GM12878 (cell line): ENCODE data around the gene ZBTB8OS. TPM values are rescaled to one million over a fixed set of nuclear protein-coding genes. Genes with fewer than 3 reads are reported as not detected.

Experiments used
- ATAC-seq: fragments of 200-7000 bp; cut with Tn5 transposase; 3 replicates; pipeline ENCODE4 v1.9.1; 2020; ENCODE audit warnings: mild to moderate bottlenecking, moderate library complexity
- Bru-seq: library from RNA; stranded (reverse); fragments of 400-500 nt; gene quantifications from one replicate; lab custom pipeline; 2021; lab: Mats Ljungman, UMichigan
- BruChase-seq, 2 experiments: library from RNA; stranded (reverse); fragments of 400-500 nt; gene quantifications; one replicate each; lab custom pipeline; 2021; lab: Mats Ljungman, UMichigan
- BruUV-seq: library from RNA; stranded (reverse); fragments of 400-500 nt; replicated peaks from 2 replicates; lab custom pipeline; 2021; lab: Mats Ljungman, UMichigan
- CTCF ChIA-PET: fragments of 300-600 bp; sonication (Branson Sonifier 250); formaldehyde crosslinking; extraction: SDS; loops from one replicate; lab custom pipeline; 2021; ENCODE audit warnings: inconsistent platforms; lab: Yijun Ruan, JAX
- POLR2A ChIA-PET: fragments of 350-600 bp; formaldehyde crosslinking; extraction: SDS; loops from one replicate; lab custom pipeline; 2021; ENCODE audit warnings: inconsistent platforms; lab: Charles Lee
- RAD21 ChIA-PET: fragments of 300-600 bp; sonication (Branson Sonifier 250); formaldehyde crosslinking; loops from one replicate; lab custom pipeline; 2023; ENCODE audit warnings: antibody characterized with exemption; ENCODE audit not compliant: unreplicated experiment; lab: Charles Lee
- SMC1A ChIA-PET: fragments of 300-600 bp; sonication (Branson Sonifier 250); formaldehyde crosslinking; loops from one replicate; lab custom pipeline; 2023; ENCODE audit not compliant: unreplicated experiment, uncharacterized antibody; lab: Charles Lee
- DNase-seq: peaks from one replicate; pipeline ENCODE4 v3.0.0-alpha.2; 2011; ENCODE audit warnings: low read depth, low spot score
- FAIRE-seq: peaks from 3 replicates; lab custom pipeline; 2011; peaks lifted over from hg19 to GRCh38; lab: Jason Lieb, UNC
- H2AFZ ChIP-seq: 2 replicates; pipeline ENCODE4 v1.6.0; 2011; ENCODE audit warnings: low read depth, low read length, control low read depth; ENCODE audit not compliant: control insufficient read depth
- H3K27ac ChIP-seq: 2 replicates; pipeline ENCODE4 v1.5.1; 2011; ENCODE audit warnings: control low read depth; ENCODE audit not compliant: control insufficient read depth, insufficient read depth
- H3K27me3 ChIP-seq, 2 experiments: replicated peaks in 1 of 2; 2 replicates each; pipeline versions ENCODE4 v1.6.0 to v1.6.1; 2011; ENCODE audit warnings: low read length in 1 of 2; ENCODE audit not compliant: control insufficient read depth in 2 of 2, insufficient read depth in 2 of 2
- H3K36me3 ChIP-seq, 2 experiments: 2 replicates each; pipeline ENCODE4 v1.5.1; 2011; ENCODE audit warnings: low read length in 1 of 2; ENCODE audit not compliant: control insufficient read depth in 2 of 2, insufficient read depth in 2 of 2
- H3K4me1 ChIP-seq: 2 replicates; pipeline ENCODE4 v1.6.1; 2011; ENCODE audit warnings: mild to moderate bottlenecking, low read length, moderate library complexity, mixed read lengths; ENCODE audit not compliant: control insufficient read depth, insufficient read depth
- H3K4me2 ChIP-seq: 2 replicates; pipeline ENCODE4 v1.6.0; 2011; ENCODE audit warnings: control low read depth; ENCODE audit not compliant: control insufficient read depth, insufficient read depth
- H3K4me3 ChIP-seq: fragments of 200-600 bp; sonication (generic); 2 replicates; pipeline ENCODE4 v1.5.1; 2016
- H3K79me2 ChIP-seq: 2 replicates; pipeline ENCODE4 v1.6.0; 2011; ENCODE audit warnings: low read length; ENCODE audit not compliant: control insufficient read depth, insufficient read depth
- H3K9ac ChIP-seq: 2 replicates; pipeline ENCODE4 v1.8.0; 2011; ENCODE audit warnings: low read length, control low read depth, mixed read lengths; ENCODE audit not compliant: control insufficient read depth, insufficient read depth
- H3K9me3 ChIP-seq: replicated peaks from 3 replicates; pipeline ENCODE4 v1.5.1; 2011; ENCODE audit warnings: mild to moderate bottlenecking, low read length; ENCODE audit not compliant: control insufficient read depth, insufficient read depth
- H4K20me1 ChIP-seq: 2 replicates; pipeline ENCODE4 v1.6.0; 2011; ENCODE audit not compliant: control insufficient read depth, insufficient read depth
- ATF3 ChIP-seq: IDR thresholded peaks from 2 replicates; pipeline ENCODE4 v1.6.1; 2011; ENCODE audit warnings: low read depth, mild to moderate bottlenecking, low read length, moderate library complexity, borderline replicate concordance; ENCODE audit errors: extremely low read depth
- HDGF ChIP-seq: fragments of 450-650 bp; IDR thresholded peaks from 2 replicates; pipeline ENCODE4 v1.6.1; 2016; ENCODE audit warnings: antibody characterized with exemption
- KDM1A ChIP-seq: fragments of 200-600 bp; sonication (generic); IDR thresholded peaks from 2 replicates; pipeline ENCODE4 v1.6.1; 2016; ENCODE audit warnings: borderline replicate concordance
- NFYA ChIP-seq: IDR thresholded peaks from 2 replicates; pipeline ENCODE4 v1.6.1; 2011; ENCODE audit warnings: low read depth, mild to moderate bottlenecking, low read length, improper control_type of control experiment, borderline replicate concordance
- RBBP5 ChIP-seq: fragments of 200-600 bp; sonication (generic); conservative IDR thresholded peaks from 2 replicates; pipeline ENCODE4 v1.6.1; 2016
- RFX5 ChIP-seq: IDR thresholded peaks from 2 replicates; pipeline ENCODE4 v1.6.1; 2011; ENCODE audit warnings: low read depth, low read length, improper control_type of control experiment
- SIX5 ChIP-seq: IDR thresholded peaks from 2 replicates; pipeline ENCODE4 v1.6.1; 2011; ENCODE audit warnings: mild to moderate bottlenecking, low read depth, low read length, moderate library complexity; ENCODE audit not compliant: severe bottlenecking
- SMAD5 ChIP-seq: IDR thresholded peaks from 2 replicates; pipeline ENCODE4 v1.6.1; 2016; ENCODE audit warnings: antibody characterized with exemption, low read depth
- SMARCA5 ChIP-seq: fragments of 450-650 bp; IDR thresholded peaks from 2 replicates; pipeline ENCODE4 v1.6.1; 2017; ENCODE audit warnings: mild to moderate bottlenecking
- SREBF1 ChIP-seq: IDR thresholded peaks from 2 replicates; pipeline ENCODE4 v1.6.1; 2012; ENCODE audit warnings: mild to moderate bottlenecking, low read length
- SREBF2 ChIP-seq: IDR thresholded peaks from 2 replicates; pipeline ENCODE4 v1.6.1; 2012; ENCODE audit warnings: mild to moderate bottlenecking, low read length
- STAT3 ChIP-seq: IDR thresholded peaks from 2 replicates; pipeline ENCODE4 v1.6.1; 2011; ENCODE audit warnings: low read depth, low read length, improper control_type of control experiment
- WGBS: methylation state at CpG from one replicate; pipeline ENCODE4 v1.1.6; 2016; ENCODE audit warnings: low lambda C conversion rate; ENCODE audit not compliant: insufficient replicate concordance, insufficient coverage; ENCODE audit errors: missing lambda C conversion rate; 5-methylcytosine and 5-hydroxymethylcytosine counted together
- in situ Hi-C: fragments of 300-500 bp; cut with MboI; formaldehyde crosslinking; loops from 9 replicates; pipeline ENCODE4 v1.14.3; 2018; ENCODE audit warnings: mixed read lengths
- intact Hi-C: fragments of 100-400 bp; cut with micrococcal nuclease; formaldehyde crosslinking; loops from one replicate; pipeline ENCODE4 v1.14.2; 2022; ENCODE audit not compliant: unreplicated experiment
- long read RNA-seq, 2 experiments: library from polyadenylated mRNA; unstranded; transcript quantifications; one replicate each; pipeline ENCODE4 v2.0.0, GENCODE V29; 2019 to 2020
- polyA minus RNA-seq, 3 experiments: library from RNA; depleted of rRNA, polyadenylated mRNA; stranded (reverse); fragments of >200 nt; gene quantifications; 2 replicates each; pipeline ENCODE4 v1.2.3, GENCODE V29; 2011
- polyA plus RNA-seq, 11 experiments: library from polyadenylated mRNA; depleted of rRNA in 4 of 11; unstranded in 6 of 11; stranded (reverse) in 5 of 11; fragments of >200 nt; fragmentation: Nextera tagmentation in 4 of 11; fragmentation: Illumina TruSeq in 1 of 11; extraction: Ambion mirVana in 4 of 11; extraction: Trizol in 1 of 11; gene quantifications; 1 replicate in 1 of 11; 2 replicates in 10 of 11; pipeline versions ENCODE4 v1.2.1 to v1.2.3, GENCODE V29; 2011 to 2016; ENCODE audit warnings: inconsistent platforms in 2 of 11, missing spikeins in 2 of 11, low read depth in 1 of 11
- total RNA-seq, 4 experiments: library from RNA; depleted of rRNA in 3 of 4; stranded (reverse); fragments of >200 nt in 3 of 4; fragmentation: Illumina TruSeq in 1 of 4; extraction: Trizol in 1 of 4; gene quantifications; 2 replicates each; pipeline versions ENCODE4 v1.2.1 to v1.2.3, GENCODE V29; 2013 to 2021
- TF ChIP-seq, protein P1 (sequence below): IDR thresholded peaks from 2 replicates; pipeline ENCODE4 v1.6.1; 2011; ENCODE audit warnings: borderline replicate concordance, low read depth, mild to moderate bottlenecking, moderate library complexity, mixed read lengths, low read length; ENCODE audit not compliant: insufficient read depth; ENCODE audit errors: extremely low read length
- TF ChIP-seq, protein P2 (sequence below): fragments of 450-650 bp; formaldehyde crosslinking; IDR thresholded peaks from 2 replicates; pipeline ENCODE4 v1.4.0; 2022; ENCODE audit warnings: mild to moderate bottlenecking, moderate library complexity

Gene ZBTB8OS
- total RNA-seq (2013; cell fraction: nucleolus; rRNA removed), result 95.3 and 95.8 TPM in 2 replicates
- total RNA-seq (2014; rRNA removed) (77.9 and 83.8 TPM in 2 replicates), total RNA-seq (2014; rRNA removed; fragmentation: Illumina TruSeq; extraction: Trizol) (144 and 146 TPM in 2 replicates), total RNA-seq (2021) (77.8 and 88.9 TPM in 2 replicates), polyA plus RNA-seq (2011; rRNA removed) (131 and 193 TPM in 2 replicates), polyA plus RNA-seq (2014; fragmentation: Illumina TruSeq; extraction: Trizol) (133 and 180 TPM in 2 replicates), polyA plus RNA-seq (2014; fragmentation: Nextera tagmentation; extraction: Ambion mirVana) (100 to 1,000 TPM; 294 to 350 TPM), polyA plus RNA-seq (2014; rRNA removed) (123 and 150 TPM in 2 replicates), polyA plus RNA-seq (2016; fragmentation: Nextera tagmentation; extraction: Ambion mirVana) (100 to 1,000 TPM; 137 to 140 TPM), polyA minus RNA-seq (2011; rRNA and poly(A)+ RNA removed) (21.7 and 34.6 TPM in 2 replicates), Bru-seq, nascent RNA (percentile 82 among the genes with signal in this experiment), BruChase-seq, experiment 1, labeled RNA remaining after a 6-hour chase (percentile 88 among the genes with signal in this experiment), BruChase-seq, experiment 2, labeled RNA remaining after a 2-hour chase (percentile 85 among the genes with signal in this experiment)
- polyA plus RNA-seq (2011; ENCODE audit: low read depth), result 228 TPM
- 59.4 and 71.0 TPM in 2 replicates for polyA plus RNA-seq (2011; cell fraction: cytosol; rRNA removed)
- polyA plus RNA-seq (2011; cell fraction: nucleus; rRNA removed), result 53.0 and 53.4 TPM in 2 replicates
- 109 and 139 TPM in 2 replicates for polyA plus RNA-seq (2012)
- polyA minus RNA-seq (2011; cell fraction: cytosol; rRNA and poly(A)+ RNA removed), result 12.8 and 13.6 TPM in 2 replicates
- 10.4 and 16.4 TPM in 2 replicates for polyA minus RNA-seq (2011; cell fraction: nucleus; rRNA and poly(A)+ RNA removed)
- long read RNA-seq, experiment 1, transcript ZBTB8OS-204 (6 exons, 514 nt), result minor isoform, 7 of 37 reads
- long read RNA-seq, experiment 1, transcript ZBTB8OS-208 (7 exons, 1,601 nt), result major isoform, 12 of 37 reads
- long read RNA-seq, experiment 1, partial matches to known transcripts, result 0 of 37 reads
- long read RNA-seq, experiment 1, other reads (novel, unspliced or antisense), result 16 of 37 reads
- long read RNA-seq, experiment 2, transcript ZBTB8OS-204 (6 exons, 514 nt), result minor isoform, 23 of 183 reads
- long read RNA-seq, experiment 2, transcript ZBTB8OS-208 (7 exons, 1,601 nt), result major isoform, 81 of 183 reads
- long read RNA-seq, experiment 2, partial matches to known transcripts, result 4 of 183 reads
- long read RNA-seq, experiment 2, other reads (novel, unspliced or antisense), result 68 of 183 reads

- Histone ChIP-seq H3K4me3 (peak within 1 kb of the TSS; percentile 89), H3K79me2 (peaks cover 89% of the 10 kb centered on the region), H3K9ac (peak within 1 kb of the TSS; percentile 100), H3K27me3 (no peaks in the 10 kb centered on the region), H2AFZ (peak within 1 kb of the TSS; percentile 97), H3K36me3 (peaks cover 0 to 11% of the 10 kb centered on the region in 2 experiments; a peak in 3 of 4 replicates), H3K9me3 (no peaks in the 10 kb centered on the region), H3K27ac (peak within 1 kb of the TSS; percentile 100), H3K4me2 (peak within 1 kb of the TSS; percentile 95), H4K20me1 (no peaks in the 10 kb centered on the region), H3K4me1 (peaks cover 3% of the 10 kb centered on the region; the same call in 1 of the 2 replicates)
- ChIA-PET SMC1A (interaction anchor here (1.0 to 1.7 kb wide), 3 partner anchors 23 to 402 kb away, joined by 3 to 6 read pairs (median 4); no protein-coding TSS in a partner anchor), POLR2A (interaction anchor here (0.6 to 2.0 kb wide), 7 partner anchors 25 to 407 kb away, joined by 3 to 8 read pairs (median 5); partner anchors contain the start of genes HDAC1 and S100PBP), CTCF (interaction anchor here (1.2 to 1.7 kb wide), 3 partner anchors 12 to 130 kb away, joined by 4 to 10 read pairs (median 10); no protein-coding TSS in a partner anchor), RAD21 (interaction anchor here (1.2 kb wide), 1 partner anchor 31 kb away, joined by 8 read pairs; no protein-coding TSS in a partner anchor)
- no TSS peak for BruUV-seq
- FAIRE-seq, result peak; percentile 90
- DNase-seq, result peak; percentile 88
- in situ Hi-C loops, result no loop called here
- ATAC-seq, result peak; percentile 81
- intact Hi-C loops, result loop anchor here (2.0 to 5.0 kb wide), 3 partner anchors 21 to 128 kb away; partner anchors contain the start of gene ZBTB8A
- under 1% methylated on average over 21 of the region's 21 CpGs for WGBS
- TF ChIP-seq SREBF2, result 0 out of 2 replicates have a peak, but pooled peaks have one; percentile 25
- TF ChIP-seq ATF3, result no peak
- peak; percentile 85 for TF ChIP-seq SMAD5
- TF ChIP-seq SMARCA5, result no peak
- TF ChIP-seq KDM1A, result no peak
- TF ChIP-seq STAT3, result no peak
- TF ChIP-seq SREBF1, result no peak
- TF ChIP-seq, protein P1, sequence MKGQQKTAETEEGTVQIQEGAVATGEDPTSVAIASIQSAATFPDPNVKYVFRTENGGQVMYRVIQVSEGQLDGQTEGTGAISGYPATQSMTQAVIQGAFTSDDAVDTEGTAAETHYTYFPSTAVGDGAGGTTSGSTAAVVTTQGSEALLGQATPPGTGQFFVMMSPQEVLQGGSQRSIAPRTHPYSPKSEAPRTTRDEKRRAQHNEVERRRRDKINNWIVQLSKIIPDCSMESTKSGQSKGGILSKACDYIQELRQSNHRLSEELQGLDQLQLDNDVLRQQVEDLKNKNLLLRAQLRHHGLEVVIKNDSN, result no peak
- TF ChIP-seq, protein P2, sequence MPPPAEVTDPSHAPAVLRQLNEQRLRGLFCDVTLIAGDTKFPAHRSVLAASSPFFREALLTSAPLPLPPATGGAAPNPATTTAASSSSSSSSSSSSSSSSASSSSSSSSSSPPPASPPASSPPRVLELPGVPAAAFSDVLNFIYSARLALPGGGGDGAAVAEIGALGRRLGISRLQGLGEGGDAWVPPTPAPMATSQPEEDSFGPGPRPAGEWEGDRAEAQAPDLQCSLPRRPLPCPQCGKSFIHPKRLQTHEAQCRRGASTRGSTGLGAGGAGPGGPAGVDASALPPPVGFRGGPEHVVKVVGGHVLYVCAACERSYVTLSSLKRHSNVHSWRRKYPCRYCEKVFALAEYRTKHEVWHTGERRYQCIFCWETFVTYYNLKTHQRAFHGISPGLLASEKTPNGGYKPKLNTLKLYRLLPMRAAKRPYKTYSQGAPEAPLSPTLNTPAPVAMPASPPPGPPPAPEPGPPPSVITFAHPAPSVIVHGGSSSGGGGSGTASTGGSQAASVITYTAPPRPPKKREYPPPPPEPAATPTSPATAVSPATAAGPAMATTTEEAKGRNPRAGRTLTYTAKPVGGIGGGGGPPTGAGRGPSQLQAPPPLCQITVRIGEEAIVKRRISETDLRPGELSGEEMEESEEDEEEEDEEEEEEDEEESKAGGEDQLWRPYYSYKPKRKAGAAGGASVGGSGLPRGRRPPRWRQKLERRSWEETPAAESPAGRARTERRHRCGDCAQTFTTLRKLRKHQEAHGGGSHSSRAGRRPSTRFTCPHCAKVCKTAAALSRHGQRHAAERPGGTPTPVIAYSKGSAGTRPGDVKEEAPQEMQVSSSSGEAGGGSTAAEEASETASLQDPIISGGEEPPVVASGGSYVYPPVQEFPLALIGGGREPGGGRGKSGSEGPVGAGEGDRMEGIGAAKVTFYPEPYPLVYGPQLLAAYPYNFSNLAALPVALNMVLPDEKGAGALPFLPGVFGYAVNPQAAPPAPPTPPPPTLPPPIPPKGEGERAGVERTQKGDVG, result no peak
- no peak for TF ChIP-seq RFX5
- TF ChIP-seq NFYA, result no peak
- peak; percentile 63 for TF ChIP-seq SIX5
- TF ChIP-seq RBBP5, result no peak
- no peak for TF ChIP-seq HDGF
These were observed at the start of gene ZBTB8OS for GRCh38 chr1:32650248-32650751. ZBTB8OS (minus strand) TSS chr1:32650550; CDS start chr1:32650529, 21 bp downstream.
